GM19372 (cell line): ENCODE results near the gene NKTR.
"Not testable (repeated sequence)": the region's sequence is repeated elsewhere in the genome, so short reads cannot be mapped to it uniquely, and the experiment has no call there.

Experiments
- ATAC-seq: cut with Tn5 transposase; IDR thresholded peaks from one replicate; pipeline ENCODE4 v1.9.1; 2021; ENCODE audit warnings: mild to moderate bottlenecking, low read depth, moderate library complexity; ENCODE audit not compliant: unreplicated experiment

NKTR gene

DNA sequence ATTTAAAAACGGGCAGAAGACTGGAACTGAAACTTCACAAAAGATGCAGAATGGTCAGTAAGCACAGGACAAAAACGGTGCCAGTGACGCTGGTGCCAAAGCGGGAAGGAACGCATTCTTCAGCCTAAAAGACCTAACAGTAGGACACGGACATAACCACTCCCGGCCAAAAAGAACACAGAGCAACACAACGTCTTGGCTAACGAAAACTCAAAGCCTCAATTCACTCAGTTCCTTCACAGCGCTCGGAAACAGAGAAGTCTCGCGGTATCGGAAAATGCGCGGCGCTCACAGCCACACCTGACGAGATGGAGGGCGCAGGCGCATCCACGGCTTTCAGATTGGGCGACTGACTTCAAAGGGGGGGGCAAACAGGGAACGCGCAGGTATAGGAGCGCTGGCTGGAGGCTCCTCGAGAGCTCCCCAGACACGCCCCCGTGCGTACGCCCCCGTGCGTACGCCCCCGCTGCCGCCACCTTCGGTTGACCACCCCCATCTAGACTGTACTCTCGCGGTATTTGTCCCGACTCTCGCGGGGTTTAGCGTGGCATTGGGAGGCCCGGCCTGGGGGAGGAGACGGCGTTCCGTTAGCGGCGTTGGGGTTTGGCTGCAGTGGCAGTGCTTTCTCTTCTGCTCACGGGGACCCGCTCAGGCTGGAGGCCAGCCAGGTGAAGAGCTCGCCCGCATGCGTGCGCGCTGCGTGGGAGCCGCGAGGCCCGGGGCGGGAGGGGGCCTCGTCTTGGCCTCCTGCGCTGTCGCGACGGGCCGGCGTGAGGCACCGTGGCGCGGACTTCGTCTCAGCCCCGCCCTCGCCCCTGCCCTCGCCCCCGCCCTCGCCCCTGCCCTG is at the start of gene NKTR:
Gene NKTR (plus strand): TSS at position 576 of the 847 bp plus-strand sequence. CDS start 321 bp downstream, outside the sequence.
- peak; percentile 76 for ATAC-seq

DNA sequence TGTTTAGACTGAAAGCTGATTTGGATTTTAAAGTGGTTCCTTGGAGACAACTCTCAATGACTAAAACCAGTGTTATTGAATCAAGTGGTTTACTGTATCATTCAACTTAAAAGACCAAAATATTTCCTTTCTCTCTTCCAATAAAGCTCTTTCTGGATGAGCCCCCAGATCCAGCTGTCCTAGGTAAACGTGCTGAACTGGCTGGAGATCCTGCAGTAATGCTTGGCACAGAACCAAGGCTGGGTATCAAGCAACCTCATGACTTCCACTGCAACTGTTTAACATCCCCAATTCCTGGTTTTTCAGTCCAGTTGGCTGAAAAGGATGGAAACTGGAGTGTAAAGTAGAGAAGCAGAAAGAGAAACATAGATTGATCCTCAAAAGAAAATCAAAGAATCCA is 47.7 kb upstream of the NKTR start:
- no peak for ATAC-seq

DNA sequence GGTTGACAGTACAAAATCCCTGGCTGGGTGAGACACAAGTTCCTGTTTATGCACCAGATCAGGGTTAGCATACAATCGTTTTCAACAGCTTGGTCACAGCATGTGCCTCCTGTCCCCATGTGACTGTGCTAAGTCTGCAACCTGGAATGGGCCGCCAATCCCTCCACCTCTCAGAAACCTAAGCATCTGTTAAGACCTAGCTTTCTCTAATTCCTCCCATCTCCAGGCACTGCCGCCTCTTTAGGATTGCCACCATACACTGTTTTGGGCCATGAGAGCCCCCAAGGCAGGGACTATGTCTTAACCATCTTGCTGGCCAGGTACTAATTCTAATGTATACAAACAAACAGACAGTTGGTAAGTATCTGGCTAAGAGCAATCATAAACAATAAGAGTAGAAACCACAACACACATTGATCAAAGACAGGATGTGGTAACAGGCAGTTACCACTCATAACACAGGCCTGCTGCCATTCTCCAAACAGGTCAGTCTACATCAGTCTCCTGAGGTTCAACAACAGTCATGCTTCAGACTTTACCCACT is 44.3 kb upstream of the NKTR start:
- no peak for ATAC-seq

DNA sequence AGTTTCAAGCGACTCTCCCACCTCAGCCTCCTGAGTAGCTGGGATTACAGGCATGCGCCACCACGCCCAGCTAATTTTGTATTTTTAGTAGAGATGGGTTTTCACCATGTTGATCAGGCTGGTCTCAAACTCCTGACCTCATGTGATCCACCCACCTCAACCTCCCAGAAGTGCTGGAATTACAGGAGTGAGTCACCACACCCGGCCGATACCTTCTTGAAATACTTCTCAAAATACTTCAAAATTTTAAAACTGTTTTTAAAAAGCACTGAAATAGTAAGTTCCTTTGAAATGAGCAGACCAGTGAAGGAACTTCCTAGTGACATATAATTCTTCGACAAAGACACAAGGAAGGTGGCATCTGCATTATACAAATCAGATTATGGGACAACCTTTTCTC is 43.7 kb upstream of the NKTR start:
- not testable (repeated sequence) for ATAC-seq

DNA sequence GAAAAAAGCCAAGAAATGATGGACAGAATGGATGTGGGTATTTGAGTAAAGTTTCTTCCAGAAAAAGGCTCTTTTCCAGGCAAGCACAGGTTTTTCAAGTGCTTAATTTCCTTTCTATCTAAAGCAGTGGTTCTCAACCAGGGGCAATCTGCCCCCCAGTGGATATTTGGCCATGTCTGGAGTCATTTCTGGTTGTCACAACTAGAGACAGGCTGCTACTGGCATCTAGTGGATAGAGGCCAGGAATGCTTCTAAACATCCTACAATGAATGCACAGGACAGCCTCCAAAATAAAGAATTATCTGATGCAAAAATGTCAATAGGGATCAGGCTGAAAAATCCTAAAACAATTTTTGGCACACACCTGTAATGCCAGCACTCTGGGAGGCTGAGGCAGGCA is 42.6 kb upstream of the NKTR start:
- no peak for ATAC-seq

DNA sequence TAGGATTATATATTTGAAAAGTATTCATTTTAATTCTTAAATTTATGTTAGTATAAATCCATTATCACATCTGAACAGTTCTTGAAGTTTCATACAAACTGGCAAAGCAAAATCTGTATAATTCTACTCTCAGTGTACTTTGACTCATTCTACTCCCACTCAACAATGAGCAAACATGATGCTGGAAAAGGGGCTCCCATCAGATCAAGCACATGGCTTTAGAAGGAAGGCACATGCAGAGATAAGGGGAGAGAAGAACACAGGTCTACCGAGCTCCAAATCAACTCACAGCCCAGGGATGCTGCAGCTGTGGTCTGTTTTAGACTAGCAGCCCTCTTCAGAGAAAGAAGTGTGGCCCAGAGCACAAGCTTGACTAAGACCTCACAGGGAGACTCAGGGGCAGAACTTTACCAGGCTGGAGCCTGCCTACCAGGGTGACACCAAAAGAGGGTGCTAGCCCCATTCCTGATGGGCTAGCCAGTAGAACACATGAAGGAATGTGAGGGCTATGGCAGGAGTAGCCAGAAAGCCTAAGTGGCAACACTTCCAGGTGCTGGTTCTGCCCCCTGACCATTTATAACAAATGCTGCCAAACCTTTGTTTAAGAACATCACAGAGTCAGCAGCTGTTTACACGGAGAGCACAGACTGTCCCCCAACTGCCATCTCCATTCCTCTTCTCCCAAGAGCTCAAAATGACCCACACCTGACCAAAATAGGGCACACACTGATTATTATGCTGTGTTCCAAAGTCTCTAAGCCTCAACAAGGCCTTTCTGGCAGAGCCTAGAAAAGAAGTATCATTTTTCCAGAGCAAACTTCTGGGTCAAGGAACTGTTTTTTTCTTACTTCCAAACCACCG is 38.2 kb upstream of the NKTR start:
- ATAC-seq = no peak

DNA sequence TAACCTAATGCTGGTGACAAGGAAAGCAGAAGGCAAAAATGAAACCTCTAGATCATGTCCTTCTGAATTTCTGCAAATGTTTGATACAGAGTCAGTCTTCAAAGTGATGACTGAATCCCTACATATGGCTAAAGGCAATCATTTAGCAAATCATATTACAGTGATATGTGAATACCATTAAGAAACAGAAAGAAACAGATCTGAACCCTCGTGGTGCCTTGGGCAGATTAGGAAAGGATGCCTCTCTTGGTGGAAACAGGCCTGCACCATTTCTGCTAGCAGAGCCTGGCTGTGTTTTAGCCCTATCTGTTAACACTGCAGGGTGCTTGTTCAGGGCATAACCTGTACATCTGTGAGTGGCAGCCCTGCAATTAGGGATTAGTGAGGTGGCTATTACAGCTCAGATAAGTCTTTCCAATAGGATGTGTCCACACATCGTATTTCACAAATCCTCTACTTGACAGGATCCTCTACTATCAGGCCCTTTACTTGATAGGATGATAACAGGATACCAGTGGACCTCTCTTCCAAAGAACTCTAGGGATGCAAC is 30.8 kb upstream of the NKTR start:
- ATAC-seq = no peak

DNA sequence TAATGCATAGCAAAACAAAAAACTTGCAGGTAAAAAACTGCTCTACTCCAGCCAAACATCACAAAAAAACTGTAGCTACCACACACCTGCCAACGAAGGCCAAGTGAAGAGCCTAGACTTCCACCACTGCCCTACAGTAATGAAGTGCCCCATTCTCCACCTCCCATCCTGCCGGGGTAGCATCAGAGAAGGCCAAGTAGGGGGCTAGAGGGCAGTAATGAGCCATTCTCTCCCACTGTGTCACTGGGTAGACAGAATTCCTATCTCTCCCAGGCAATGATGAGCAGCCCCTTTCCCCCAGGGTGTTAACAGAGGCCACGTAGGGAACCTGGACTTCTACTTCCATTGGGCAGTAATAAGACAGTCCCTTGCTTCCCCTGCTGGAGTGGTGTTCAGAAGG is 28.2 kb upstream of the NKTR start:
- ATAC-seq = no peak

DNA sequence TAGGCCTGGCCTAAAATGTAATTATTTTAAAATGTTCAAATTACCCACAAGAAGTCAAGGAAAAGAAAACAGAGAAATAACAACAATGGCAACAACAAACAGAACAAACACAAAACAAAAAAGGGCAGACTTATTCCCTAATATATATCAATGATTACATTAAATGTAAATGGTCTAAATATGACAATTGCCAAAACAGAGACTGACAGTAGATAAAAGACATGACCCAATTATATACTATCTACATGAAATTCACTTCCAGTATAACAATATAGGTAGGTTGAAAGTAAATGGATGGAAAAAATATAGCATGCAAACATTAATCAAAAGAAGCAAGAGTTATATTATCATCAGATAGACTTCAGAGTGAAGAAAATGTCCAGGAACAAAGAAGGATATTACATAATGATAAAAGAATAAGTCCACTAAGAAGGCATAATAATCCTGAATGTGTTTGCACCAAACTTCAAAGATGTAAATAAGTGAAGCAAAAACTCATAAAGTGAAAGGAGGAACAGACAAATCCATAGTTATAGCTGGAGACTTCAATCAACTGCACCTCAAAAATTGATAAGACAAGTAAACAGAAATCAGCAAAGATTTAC is 25.2 kb upstream of the NKTR start:
- ATAC-seq = no peak

DNA sequence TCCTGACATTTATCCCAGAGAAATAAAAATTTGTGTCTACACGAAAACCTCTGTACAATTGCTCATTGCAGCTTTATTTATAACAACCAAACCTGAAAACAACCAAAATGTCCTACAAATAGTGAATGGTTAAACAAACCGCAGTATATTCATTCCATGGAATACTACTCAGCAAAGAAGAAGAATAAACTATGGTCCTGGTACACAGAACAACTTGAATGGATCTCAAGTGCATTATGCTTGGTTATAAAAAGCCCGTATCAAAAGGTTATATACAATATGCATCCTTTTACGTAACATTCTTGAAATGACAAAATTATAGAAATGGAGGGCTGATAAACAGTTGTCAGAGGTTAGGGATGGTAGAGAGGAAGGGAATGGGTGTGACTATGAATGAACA is 22.4 kb upstream of the NKTR start:
- ATAC-seq = no peak

DNA sequence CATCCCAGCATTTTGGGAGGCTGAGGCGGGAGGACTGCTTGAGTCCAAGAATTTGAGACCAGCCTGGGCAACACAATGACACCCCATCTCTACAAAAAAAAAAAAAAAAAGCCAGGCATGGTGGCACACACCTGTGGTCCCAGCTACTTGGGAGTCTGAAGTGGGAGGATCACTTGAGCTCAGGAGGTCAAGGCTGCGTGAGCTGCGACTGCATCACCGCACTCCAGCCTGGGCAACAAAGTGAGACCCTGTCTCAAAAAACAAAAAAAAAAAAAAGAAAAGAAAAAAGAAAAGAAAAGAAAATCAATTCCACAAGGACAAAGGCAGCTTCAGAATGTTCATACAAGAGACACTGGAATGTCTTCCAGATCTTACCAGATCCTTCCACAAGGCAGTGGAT is 21.1 kb upstream of the NKTR start:
- not testable (repeated sequence) for ATAC-seq

DNA sequence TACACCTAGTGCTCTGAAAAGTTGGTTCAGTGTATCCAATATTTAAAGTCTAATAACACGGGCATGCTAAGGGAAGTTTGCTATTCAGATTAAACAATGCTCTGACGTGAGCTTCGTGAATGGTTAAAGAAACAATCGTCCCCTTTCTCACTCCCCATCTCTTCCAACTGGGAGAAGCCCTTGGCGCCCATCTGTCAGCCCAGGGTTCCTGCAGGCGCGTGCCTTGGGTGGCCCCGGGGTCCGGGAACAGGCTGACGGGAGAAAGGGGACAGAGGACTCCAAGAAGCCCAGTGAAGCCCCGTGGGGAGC is 19.1 kb upstream of the NKTR start:
- no peak for ATAC-seq

DNA sequence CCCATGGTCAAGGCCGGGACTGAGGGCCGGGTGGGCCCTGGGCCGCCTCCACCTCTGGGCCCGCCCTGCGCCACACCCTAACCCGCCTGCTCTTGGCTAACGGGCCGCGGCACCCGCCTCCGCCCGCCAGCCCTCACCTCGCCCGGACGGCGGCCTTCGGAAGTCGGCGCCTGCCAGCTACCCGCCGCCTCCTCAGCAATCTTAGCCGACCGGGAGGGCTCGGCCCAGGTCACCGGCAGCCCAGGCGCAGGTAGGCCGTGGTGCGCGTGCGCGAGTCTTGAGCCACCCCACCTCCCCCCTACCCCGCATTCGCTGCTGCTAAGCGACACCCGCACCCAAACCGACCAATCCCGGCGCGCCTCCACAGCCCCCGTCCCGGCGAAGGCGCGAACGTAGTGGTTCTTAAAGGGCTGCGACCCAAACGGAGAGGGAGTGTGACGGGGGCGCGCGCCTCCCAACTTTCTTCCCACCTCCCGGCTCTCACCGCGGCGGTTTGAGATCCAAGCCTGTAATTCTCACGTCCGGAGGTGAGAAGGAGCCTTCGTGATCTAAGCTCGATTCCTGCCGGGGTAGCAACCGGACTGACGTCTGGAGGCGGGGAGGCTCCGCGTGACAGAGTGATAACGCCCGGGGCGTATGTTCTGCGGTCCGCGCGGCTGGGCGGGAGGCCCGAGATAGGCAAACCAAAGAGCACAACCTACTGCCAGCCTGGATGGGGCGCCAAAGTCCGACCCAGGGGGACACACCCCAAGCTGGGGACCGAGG is 18.6 kb upstream of the NKTR start, which contains the start of gene SEC22C:
Gene SEC22C (minus strand): TSS at position 259 of the 765 bp plus-strand sequence. CDS start 12,921 bp downstream, outside the sequence.
- peak; percentile 92 for ATAC-seq

DNA sequence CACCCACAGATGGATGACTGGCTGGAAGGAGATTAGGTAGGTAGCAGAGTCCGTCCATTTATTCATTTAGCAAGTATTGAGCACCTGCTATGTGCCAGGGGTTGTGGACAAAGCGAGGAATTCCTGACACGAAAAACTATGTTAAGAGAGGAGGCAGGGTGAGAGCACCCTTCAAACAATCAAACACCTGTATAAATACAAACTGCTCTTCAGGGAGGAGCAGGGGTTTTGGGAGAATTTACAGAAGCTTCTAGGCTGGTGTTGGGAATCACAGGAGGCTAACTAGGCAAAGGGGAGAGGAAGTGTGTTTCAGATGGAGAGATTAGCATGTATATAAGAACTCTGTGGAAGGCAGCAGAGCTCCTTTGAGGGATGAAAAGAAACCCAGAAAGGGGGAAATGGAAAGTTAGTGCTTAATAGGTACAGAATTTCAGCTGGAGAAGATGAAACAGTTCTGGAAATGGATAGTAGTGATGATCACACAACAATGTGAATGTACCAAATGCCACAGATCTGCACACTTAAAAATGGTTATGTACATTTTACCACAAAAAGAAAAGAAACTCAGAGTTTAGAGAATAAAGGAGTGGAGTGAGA is 17.9 kb upstream of the NKTR start:
- no peak for ATAC-seq

DNA sequence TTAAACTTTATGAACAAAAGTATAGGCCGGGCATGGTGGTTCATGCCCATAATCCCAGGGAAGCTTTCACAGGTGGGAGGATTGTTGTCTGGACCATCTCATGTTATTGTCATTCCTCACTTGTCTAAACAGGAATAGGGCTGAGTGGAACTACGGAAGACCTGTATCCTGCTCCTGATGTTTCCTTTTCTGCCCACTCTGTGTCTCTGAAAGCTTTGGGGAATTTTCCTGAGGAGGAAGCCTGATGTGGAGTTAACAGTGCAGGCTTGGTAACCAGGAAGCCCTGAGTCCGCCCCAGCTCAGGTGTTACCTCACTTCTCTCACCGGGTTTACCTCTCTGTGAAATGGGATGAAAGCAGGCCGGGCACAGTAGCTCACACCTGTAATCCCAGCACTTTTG is 11.9 kb upstream of the NKTR start:
- ATAC-seq = no peak

DNA sequence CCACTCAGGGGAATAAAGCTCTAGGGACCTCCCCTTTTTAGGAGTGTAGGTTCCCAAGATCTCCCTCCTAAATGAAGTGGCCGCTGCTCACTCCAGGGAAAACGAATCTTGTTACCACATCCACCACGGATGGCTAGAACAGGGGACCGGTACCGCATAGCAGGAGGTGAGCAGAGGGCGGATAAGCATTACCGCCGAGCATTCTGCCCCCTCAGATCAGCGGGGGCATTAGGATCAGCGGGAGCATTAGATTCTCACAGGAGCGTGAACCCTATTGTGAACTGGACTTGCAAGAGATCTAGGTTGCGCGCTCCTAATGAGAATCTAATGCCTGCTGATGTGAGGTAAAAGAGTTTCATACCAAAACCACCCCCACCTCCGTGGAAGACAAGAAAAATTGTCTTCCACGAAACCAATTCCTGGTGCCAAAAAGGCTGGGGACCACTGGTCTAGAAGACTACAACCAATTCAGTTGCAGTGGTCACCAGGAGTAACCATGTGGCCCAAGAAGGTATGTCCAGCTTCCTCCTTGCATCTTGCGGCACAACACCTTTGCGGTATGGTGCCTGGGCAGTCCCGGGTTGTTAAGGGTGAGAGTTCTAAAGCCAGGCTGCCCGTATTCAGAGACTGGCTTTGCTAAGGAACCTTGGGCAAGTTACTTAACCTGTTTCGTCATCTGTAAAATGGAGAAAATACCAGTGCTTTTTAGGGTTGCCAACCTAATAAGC is 10.9 kb upstream of the NKTR start:
- ATAC-seq = no peak

DNA sequence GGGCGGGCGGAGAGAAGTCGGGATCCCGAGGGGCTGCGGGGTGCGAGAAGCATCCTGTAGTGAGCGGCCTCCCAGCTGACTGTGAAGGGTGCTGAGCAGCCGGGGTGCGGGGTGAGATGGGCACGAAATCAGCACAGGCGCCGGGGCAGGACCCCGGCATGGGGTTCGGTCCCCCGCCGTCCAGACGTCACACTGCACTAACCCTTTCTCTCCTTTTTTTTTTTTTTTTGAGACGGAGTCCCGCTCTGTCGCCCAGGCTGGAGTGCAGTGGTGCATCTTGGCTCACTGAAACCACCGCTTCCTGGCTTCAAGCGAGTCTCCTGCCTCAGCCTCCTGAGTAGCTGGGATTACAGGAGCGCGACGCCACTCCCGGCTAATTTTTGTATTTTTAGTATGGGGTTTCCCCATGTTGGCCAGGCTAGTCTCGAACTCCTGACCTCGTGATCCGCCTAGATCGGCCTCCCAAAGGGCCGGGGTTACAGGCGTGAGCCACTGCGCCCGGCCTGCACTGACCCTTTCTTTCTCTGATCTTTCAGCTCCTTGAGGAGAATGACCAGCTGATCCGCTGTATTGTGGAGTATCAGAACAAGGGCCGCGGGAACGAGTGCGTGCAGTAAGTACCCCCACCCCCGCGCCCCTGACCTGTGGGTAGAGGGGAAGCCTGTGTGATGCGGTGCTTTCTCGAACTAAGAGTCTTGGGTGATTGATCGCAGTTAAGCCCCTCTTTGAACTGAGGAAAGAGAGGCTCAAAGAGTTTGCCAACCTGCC is 9.3 kb upstream of the NKTR start:
- no peak for ATAC-seq

DNA sequence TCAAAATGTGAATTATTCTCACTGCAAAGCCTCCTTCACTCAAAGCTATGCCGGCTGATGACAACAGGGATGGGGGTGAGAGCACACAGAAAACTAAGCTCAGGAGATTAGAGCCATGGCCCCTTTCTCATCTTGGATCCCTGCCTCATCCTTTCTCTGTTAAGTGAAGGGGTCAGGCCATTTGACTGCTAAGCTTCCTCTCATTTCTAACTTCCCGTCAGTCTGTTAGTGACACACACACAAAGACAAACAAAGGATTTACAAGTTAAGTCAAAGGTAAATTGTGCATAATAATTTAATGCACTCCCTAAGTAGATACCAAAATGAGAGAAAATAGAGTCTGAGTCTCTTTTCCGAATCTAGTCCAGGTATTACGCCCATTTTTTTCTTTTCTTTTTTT is 8.7 kb upstream of the NKTR start:
- ATAC-seq = no peak
